Measurements from ENCODE around the gene ZNF500. TPM values are rescaled to one million over a fixed set of nuclear protein-coding genes. Genes with fewer than 3 reads are reported as not detected.

The ZNF500 gene
- total RNA-seq, 1 experiment from 2014 or later, result 10.4 TPM

- BruUV-seq (replicated peaks), result no TSS peak
- Histone ChIP-seq H3K27ac (ENCODE audit: low read length) (no peak overlapping the region), H3K4me3 (ENCODE audit: low read length) (no peak overlapping the region), H3F3A (ENCODE audit: low read length, unreplicated experiment) (no peaks in the 10 kb centered on the region), H2AFZ (ENCODE audit: low read length) (no peak overlapping the region), H3K9me3 (ENCODE audit: low read length) (no peaks in the 10 kb centered on the region), H3K9me2 (replicated peaks; ENCODE audit: low read length) (no peaks in the 10 kb centered on the region), H3K36me3 (ENCODE audit: low read depth, low read length) (peaks cover 3% of the 10 kb centered on the region; the same call in 1 of the 2 replicates), H3K79me2 (ENCODE audit: low read length) (no peaks in the 10 kb centered on the region), H3K4me1 (ENCODE audit: insufficient read depth, low read length) (no peaks in the 10 kb centered on the region), H3K4me2 (ENCODE audit: low read length) (no peak overlapping the region), H3K9ac (ENCODE audit: low read length) (no peak overlapping the region), H4K20me1 (ENCODE audit: low read length) (no peaks in the 10 kb centered on the region), H3K27me3 (ENCODE audit: low read length) (no peaks in the 10 kb centered on the region)
- ChIA-PET POLR2A (ENCODE audit: unreplicated experiment) (no interaction called here), CTCF (no interaction called here)
- TF ChIP-seq EZH2 (IDR thresholded peaks at IDR 0.05; ENCODE audit: low read length, unreplicated experiment) (no peak), CTCF (conservative IDR thresholded peaks at IDR 0.05; ENCODE audit: low read depth, low read length) (no peak), EZH2phosphoT487 (IDR thresholded peaks at IDR 0.05; ENCODE audit: borderline replicate concordance, low read length) (no peak)
- DNase-seq (no peak), ATAC-seq (no peak)
- intact Hi-C loops (cut with micrococcal nuclease), result no loop called here
Measured at GRCh38 chr16:4709481-4709880, 57.5 kb downstream of the ZNF500 start.

GRCh38 chr16:4706871-4707270, 60.1 kb downstream of the ZNF500 start:
- Histone ChIP-seq H3K4me3 (ENCODE audit: low read length) (no peak overlapping the region), H3K4me2 (ENCODE audit: low read length) (no peak overlapping the region), H4K20me1 (ENCODE audit: low read length) (no peaks in the 10 kb centered on the region), H2AFZ (ENCODE audit: low read length) (no peak overlapping the region), H3K9me2 (replicated peaks; ENCODE audit: low read length) (no peaks in the 10 kb centered on the region), H3K9ac (ENCODE audit: low read length) (no peak overlapping the region), H3K36me3 (ENCODE audit: low read depth, low read length) (no peaks in the 10 kb centered on the region; the same call in 1 of the 2 replicates), H3K4me1 (ENCODE audit: insufficient read depth, low read length) (no peaks in the 10 kb centered on the region), H3F3A (ENCODE audit: low read length, unreplicated experiment) (no peaks in the 10 kb centered on the region), H3K9me3 (ENCODE audit: low read length) (no peaks in the 10 kb centered on the region), H3K79me2 (ENCODE audit: low read length) (no peaks in the 10 kb centered on the region), H3K27me3 (ENCODE audit: low read length) (no peaks in the 10 kb centered on the region), H3K27ac (ENCODE audit: low read length) (no peak overlapping the region)
- BruUV-seq (replicated peaks), result no TSS peak
- POLR2A ChIA-PET (ENCODE audit: unreplicated experiment), result no interaction called here
- intact Hi-C loops (cut with micrococcal nuclease), result no loop called here
- TF ChIP-seq EZH2phosphoT487 (IDR thresholded peaks at IDR 0.05; ENCODE audit: borderline replicate concordance, low read length) (no peak), CTCF (conservative IDR thresholded peaks at IDR 0.05; ENCODE audit: low read depth, low read length) (no peak), EZH2 (IDR thresholded peaks at IDR 0.05; ENCODE audit: low read length, unreplicated experiment) (no peak)
- ATAC-seq (no peak), DNase-seq (no peak)
- CTCF ChIA-PET, result interaction anchor here (0.6 kb wide), 1 partner anchor 10 kb away, joined by 3 read pairs; no protein-coding TSS in a partner anchor

GRCh38 chr16:4704913-4705312, 62.0 kb downstream of the ZNF500 start:
- ChIA-PET CTCF (no interaction called here), POLR2A (ENCODE audit: unreplicated experiment) (no interaction called here)
- DNase-seq, result no peak

More at GRCh38 chr16:4704913-4705312, 62.0 kb downstream of the ZNF500 start:
- H3K27ac ChIP-seq (ENCODE audit: low read length), result no peak overlapping the region
- H3K79me2 ChIP-seq (ENCODE audit: low read length), result no peaks in the 10 kb centered on the region
- no TSS peak for BruUV-seq (replicated peaks)
- H3K9ac ChIP-seq (ENCODE audit: low read length), result no peak overlapping the region
- H3K36me3 ChIP-seq (ENCODE audit: low read depth, low read length), result no peaks in the 10 kb centered on the region; the same call in 1 of the 2 replicates
- H3F3A ChIP-seq (ENCODE audit: low read length, unreplicated experiment), result no peaks in the 10 kb centered on the region
- no peaks in the 10 kb centered on the region for H4K20me1 ChIP-seq (ENCODE audit: low read length)
- H3K4me3 ChIP-seq (ENCODE audit: low read length), result no peak overlapping the region
- intact Hi-C loops (cut with micrococcal nuclease), result no loop called here
- H2AFZ ChIP-seq (ENCODE audit: low read length), result no peak overlapping the region
- no peak overlapping the region for H3K4me2 ChIP-seq (ENCODE audit: low read length)
- no peaks in the 10 kb centered on the region for H3K9me2 ChIP-seq (replicated peaks; ENCODE audit: low read length)
- no peaks in the 10 kb centered on the region for H3K4me1 ChIP-seq (ENCODE audit: insufficient read depth, low read length)
- no peaks in the 10 kb centered on the region for H3K9me3 ChIP-seq (ENCODE audit: low read length)
- TF ChIP-seq CTCF (conservative IDR thresholded peaks at IDR 0.05; ENCODE audit: low read depth, low read length) (no peak), EZH2 (IDR thresholded peaks at IDR 0.05; ENCODE audit: low read length, unreplicated experiment) (no peak), EZH2phosphoT487 (IDR thresholded peaks at IDR 0.05; ENCODE audit: borderline replicate concordance, low read length) (no peak)
- ATAC-seq, result no peak
- no peaks in the 10 kb centered on the region for H3K27me3 ChIP-seq (ENCODE audit: low read length)
